HEK293T (cell line): ENCODE measurements around the gene TES.

ENCODE experiments used
- ARNT ChIP-seq: fragments of 450-650 bp; IDR thresholded peaks from 2 replicates; pipeline ENCODE4 v1.6.1; 2017; ENCODE audit warnings: mild to moderate bottlenecking
- BHLHE40 ChIP-seq: fragments of 450-650 bp; IDR thresholded peaks from 2 replicates; pipeline ENCODE4 v1.6.1; 2016; ENCODE audit warnings: mild to moderate bottlenecking, moderate library complexity, borderline replicate concordance
- FOXA1 ChIP-seq: fragments of 450-650 bp; IDR thresholded peaks from 2 replicates; pipeline ENCODE4 v1.6.1; 2016; ENCODE audit warnings: mild to moderate bottlenecking
- FOXK2 ChIP-seq: fragments of 450-650 bp; IDR thresholded peaks from 2 replicates; pipeline ENCODE4 v1.6.1; 2016; ENCODE audit warnings: mild to moderate bottlenecking
- FOXM1 ChIP-seq: fragments of 450-650 bp; IDR thresholded peaks from 2 replicates; pipeline ENCODE4 v1.6.1; 2017; ENCODE audit warnings: mild to moderate bottlenecking, borderline replicate concordance
- HDGF ChIP-seq: fragments of 450-650 bp; IDR thresholded peaks from 2 replicates; pipeline ENCODE4 v1.6.1; 2017; ENCODE audit warnings: antibody characterized with exemption, borderline replicate concordance
- NFRKB ChIP-seq: fragments of 450-650 bp; IDR thresholded peaks from 2 replicates; pipeline ENCODE4 v1.6.1; 2016; ENCODE audit warnings: mild to moderate bottlenecking, moderate library complexity
- SUZ12 ChIP-seq: fragments of 450-650 bp; IDR thresholded peaks from 2 replicates; pipeline ENCODE4 v1.6.1; 2016; ENCODE audit warnings: mild to moderate bottlenecking
- TARDBP ChIP-seq: fragments of 450-650 bp; IDR thresholded peaks from 2 replicates; pipeline ENCODE4 v1.6.1; 2016
- TF ChIP-seq, protein P1 (sequence below): fragments of 450-650 bp; IDR thresholded peaks from 2 replicates; pipeline ENCODE4 v1.6.1; 2016

DNA sequence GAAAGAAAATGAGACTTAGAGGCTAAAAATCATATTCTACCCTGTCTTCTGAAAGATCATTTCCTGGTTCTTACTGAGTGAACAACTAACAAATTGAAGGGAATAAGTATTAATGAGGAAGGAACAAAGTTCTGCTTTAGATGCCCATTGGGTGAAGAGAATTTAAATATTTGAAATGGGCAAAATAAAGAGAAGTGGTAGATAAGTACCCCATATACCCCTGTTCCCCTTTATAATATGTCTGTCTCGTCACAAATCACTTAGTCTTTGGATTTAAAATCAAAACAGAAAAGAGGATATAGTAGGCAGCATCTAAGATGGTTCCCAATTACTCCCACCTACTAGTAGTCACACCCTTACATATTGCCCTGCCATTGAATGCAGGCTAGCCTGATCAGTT, 13.2 kb downstream of the TES start:
- TF ChIP-seq TARDBP (no peak), FOXK2 (no peak), ARNT (no peak), BHLHE40 (no peak), FOXM1 (no peak), HDGF (no peak), FOXA1 (no peak), SUZ12 (no peak), NFRKB (no peak)
- TF ChIP-seq, protein P1, sequence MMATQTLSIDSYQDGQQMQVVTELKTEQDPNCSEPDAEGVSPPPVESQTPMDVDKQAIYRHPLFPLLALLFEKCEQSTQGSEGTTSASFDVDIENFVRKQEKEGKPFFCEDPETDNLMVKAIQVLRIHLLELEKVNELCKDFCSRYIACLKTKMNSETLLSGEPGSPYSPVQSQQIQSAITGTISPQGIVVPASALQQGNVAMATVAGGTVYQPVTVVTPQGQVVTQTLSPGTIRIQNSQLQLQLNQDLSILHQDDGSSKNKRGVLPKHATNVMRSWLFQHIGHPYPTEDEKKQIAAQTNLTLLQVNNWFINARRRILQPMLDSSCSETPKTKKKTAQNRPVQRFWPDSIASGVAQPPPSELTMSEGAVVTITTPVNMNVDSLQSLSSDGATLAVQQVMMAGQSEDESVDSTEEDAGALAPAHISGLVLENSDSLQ, result no peak
